Fibroblast of villous mesenchyme (primary cell): ENCODE results near the gene BLOC1S4. TPM values are rescaled to one million over a fixed set of nuclear protein-coding genes. Genes with fewer than 3 reads are reported as not detected.
A peak's percentile ranks its signal among the peaks of the same experiment; 100 is the strongest.
"Not testable (repeated sequence)": the region's sequence is repeated elsewhere in the genome, so short reads cannot be mapped to it uniquely, and the experiment has no call there.

ENCODE experiments used
- DNase-seq: peaks from one replicate; pipeline ENCODE4 v3.0.0-alpha.2; 2010; ENCODE audit warnings: low read depth
- H3K4me3 ChIP-seq: 2 replicates; pipeline ENCODE4 v1.5.1; 2011; ENCODE audit warnings: low read depth, mild to moderate bottlenecking, low read length
- CTCF ChIP-seq: IDR thresholded peaks from 2 replicates; pipeline ENCODE4 v1.5.1; 2012; ENCODE audit warnings: low read depth, mild to moderate bottlenecking, low read length; ENCODE audit not compliant: insufficient read depth
- total RNA-seq: library from RNA; depleted of rRNA; stranded (reverse); fragments of >200 nt; gene quantifications from 2 replicates; pipeline ENCODE4 v1.2.3, GENCODE V29; 2012

The BLOC1S4 gene
- total RNA-seq, 1 donor = 10.4 TPM

DNA sequence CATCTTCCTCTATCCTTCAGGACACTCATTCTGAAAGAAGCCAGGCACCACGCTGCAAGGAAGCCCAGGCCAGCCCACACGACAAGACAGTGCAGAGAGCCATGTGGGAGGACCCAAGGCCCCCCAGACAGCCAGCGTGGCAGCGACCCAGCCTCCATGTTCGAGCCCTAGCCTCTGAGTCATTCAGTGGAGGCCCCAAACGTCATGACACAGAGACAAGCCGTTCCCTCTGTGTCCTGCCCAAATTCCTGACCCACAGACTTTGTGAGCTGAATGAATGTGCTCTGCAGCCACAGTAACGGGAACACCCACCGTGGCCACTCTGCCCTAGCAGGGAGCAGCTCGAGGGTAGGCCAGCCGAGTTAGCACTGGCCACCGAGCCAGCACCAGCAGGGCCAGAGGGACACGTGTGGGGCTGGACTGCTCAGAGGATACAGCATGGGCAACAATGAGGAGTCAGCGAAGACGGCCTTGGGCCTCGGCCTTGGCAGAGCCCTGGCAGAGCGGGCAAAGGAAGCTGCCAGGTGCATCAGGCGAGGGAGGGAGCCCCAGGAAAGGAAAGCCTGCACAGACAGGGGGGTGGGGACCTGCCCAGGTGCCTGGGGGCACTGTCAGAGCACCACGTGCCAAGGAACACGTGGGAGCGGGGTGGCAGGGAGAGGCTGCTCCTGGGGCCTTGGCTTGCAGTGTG, 8.6 kb downstream of the BLOC1S4 start:
- TF ChIP-seq CTCF = no peak
- peak; percentile 33 for DNase-seq
- H3K4me3 ChIP-seq = no peak overlapping the region

DNA sequence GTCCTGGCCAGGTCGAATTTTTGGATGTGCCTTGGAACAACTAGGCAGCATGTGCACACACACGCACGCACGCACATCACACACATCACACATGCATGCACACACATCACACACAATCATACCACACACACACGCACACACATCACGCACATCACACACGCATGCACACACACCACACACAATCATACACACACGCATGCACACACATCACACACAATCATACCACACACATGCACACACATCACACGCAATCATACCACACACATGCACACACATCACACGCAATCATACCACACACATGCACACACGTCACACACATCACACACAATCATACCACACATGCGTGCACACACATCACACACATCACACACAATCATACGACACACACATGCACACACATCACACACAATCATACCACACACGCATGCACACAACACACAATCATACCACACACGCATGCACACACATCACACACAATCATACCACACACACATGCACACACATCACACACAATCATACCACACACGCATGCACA, 9.5 kb downstream of the BLOC1S4 start:
- not testable (repeated sequence) for H3K4me3 ChIP-seq, DNase-seq

- no peak overlapping the region for H3K4me3 ChIP-seq
- no peak for TF ChIP-seq CTCF
- DNase-seq = peak; percentile 46
These were observed 11.3 kb downstream of the BLOC1S4 start for GRCh38 chr4:6727081-6727942.

DNA sequence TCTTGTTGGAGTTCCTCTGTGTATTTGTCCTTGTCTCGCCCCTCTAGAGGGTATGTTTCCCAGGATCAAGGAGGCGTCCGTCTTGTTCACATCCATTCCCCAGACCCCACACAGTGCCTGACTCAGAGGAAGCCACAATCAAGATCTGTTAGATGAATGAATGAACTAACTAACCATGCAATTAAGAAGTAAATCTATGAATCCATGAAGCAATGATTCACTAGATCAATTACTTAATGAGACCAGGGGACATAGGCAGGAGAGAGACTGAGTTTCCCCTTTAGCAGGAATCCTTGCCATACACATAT, 11.9 kb downstream of the BLOC1S4 start:
- no peak overlapping the region for H3K4me3 ChIP-seq
- TF ChIP-seq CTCF = no peak
- DNase-seq = no peak

DNA sequence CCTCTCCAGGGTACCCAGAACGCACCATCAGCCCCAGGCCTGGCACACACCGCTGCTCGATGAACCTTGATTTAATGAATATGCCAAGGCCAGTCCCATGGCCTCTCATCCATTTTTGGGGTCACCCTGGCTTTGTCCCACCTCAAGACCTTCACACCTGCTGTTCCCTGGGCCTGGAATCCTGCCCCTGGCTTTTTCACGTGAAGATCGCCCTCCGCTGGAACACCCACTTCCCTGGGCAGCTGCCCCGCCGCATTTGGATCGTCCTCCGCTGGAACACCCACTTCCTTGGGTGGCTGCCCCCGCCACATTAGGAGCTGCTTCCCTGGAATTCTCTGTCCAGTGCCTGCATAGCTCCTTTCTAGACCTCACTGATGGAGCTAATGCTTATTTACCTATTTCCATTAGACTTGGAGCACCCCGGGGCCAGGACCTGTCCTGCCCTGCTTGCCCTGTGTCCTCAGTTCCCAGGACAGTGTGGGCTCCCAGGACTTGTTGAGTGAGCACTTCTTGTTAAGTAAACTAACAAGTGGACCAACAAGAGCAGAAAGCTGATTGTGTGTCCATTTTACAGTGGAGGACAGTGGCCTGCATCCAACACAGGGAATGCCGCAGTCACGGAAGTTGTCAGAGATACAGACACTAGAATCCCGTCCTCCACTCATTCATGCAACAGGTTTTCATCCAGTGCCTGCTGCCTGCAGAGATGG, 12.5 kb downstream of the BLOC1S4 start:
- no peak for DNase-seq

DNA sequence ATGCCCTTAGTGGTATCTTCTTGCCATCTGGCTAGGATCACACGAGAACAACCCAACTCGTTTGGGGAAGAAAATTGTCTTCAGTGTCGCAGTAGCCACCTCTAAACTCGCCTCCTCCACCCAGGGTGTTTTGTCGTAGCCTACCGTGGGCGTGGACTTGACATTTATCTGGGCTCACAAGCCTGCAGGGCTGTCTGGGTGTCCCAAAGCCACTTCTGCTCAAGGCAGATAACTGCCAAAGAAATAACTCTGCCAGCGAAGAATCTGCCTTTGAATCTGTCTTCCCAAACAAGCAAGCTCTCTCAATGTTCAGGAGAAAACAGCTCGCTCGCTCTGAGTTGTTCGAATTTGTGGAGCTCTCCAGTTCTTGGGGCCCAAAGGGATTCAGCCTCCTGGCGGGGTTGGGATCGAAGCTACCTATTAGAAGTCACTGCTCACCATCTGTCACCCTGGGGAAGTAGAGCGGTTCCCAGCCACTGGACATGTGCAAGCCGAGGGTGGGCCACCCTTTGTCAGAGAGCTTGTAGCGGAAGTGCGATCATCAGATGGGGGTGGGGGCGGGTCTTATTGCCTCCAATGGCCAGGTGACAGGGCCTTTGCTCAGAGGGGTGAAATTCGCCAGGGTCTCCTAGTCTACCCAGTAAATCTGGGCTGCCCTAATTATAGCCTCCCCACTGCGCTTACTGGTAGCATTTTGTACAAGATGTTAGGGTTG, 14.8 kb downstream of the BLOC1S4 start:
- H3K4me3 ChIP-seq = no peak overlapping the region
- no peak for TF ChIP-seq CTCF
- peak; percentile 24 for DNase-seq

More for the DNA sequence above, 12.5 kb downstream of the BLOC1S4 start:
- no peak overlapping the region for H3K4me3 ChIP-seq
- no peak for TF ChIP-seq CTCF

DNA sequence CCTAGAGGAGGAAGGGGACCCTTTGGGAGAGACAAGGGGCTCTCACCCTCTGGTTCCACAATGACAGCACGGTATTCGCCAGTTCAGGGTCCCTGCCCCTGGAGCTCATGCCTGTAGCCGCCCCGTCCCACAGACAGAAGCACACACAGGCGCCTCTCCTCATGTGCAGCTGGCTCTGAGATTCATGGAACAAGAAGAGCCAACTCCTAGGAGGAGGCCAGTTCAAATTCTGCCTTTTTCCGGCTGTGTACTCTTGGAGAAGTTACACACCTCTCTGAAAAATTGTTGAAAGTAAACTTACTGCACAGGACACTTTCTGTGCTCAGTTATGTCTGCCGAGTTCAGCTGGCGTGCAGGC, 15.3 kb downstream of the BLOC1S4 start:
- no peak for TF ChIP-seq CTCF
- DNase-seq = no peak
- no peak overlapping the region for H3K4me3 ChIP-seq
